GM18909 (cell line): ENCODE data around the gene DHX58.
"Not testable (repeated sequence)": the region's sequence is repeated elsewhere in the genome, so short reads cannot be mapped to it uniquely, and the experiment has no call there.

Source experiments
- ATAC-seq: cut with Tn5 transposase; IDR thresholded peaks from one replicate; pipeline ENCODE4 v1.9.1; 2021; ENCODE audit warnings: mild to moderate bottlenecking; ENCODE audit not compliant: unreplicated experiment, poor library complexity

The DHX58 gene

GRCh38 chr17:42112552-42113176 is at the start of gene DHX58:
Gene DHX58, minus strand, starts transcription at chr17:42112714. Its CDS starts 822 bp downstream, at chr17:42111892.
- ATAC-seq, result peak; percentile 69

GRCh38 chr17:42160531-42160910 is 48.0 kb upstream of the DHX58 start:
- no peak for ATAC-seq

- ATAC-seq, result no peak
Measured at GRCh38 chr17:42159796-42160530, 47.4 kb upstream of the DHX58 start.

GRCh38 chr17:42155614-42156045 is 43.1 kb upstream of the DHX58 start:
- no peak for ATAC-seq

GRCh38 chr17:42153919-42154742 is 41.6 kb upstream of the DHX58 start:
- no peak for ATAC-seq

DNA sequence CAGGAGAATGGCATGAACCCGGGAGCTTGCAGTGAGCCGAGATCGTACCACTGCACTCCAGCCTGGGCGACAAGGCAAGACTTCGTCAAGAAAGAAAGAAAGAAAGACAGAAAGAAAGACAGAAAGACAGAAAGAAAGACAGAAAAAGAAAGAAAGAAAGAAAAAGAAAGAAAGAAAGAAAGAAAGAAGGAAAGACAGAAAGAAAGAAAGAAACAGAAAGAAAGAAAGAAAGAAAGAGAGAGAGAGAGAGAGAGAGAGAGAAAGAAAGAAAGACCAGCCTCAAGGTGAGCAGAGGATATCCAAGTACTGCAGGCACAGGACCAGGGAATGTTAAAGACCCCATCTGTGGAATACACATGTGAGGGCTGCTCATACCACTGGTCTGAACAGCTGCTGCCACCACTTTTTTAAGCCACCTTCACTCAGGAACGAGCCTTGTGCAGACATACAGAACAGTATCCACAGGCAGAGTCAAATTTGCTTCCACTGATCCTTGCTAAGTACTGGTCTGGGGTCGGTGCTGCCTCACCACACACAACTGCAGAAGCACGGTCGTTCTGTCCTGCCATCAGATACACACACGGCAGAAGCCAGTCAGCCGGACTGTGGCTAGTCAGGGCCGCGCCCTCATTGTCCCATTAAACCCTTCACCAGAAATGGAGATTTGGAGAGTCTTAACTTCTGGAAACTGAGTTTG is 34.5 kb upstream of the DHX58 start:
- ATAC-seq, result no peak

GRCh38 chr17:42143138-42143537 is 30.6 kb upstream of the DHX58 start:
- not testable (repeated sequence) for ATAC-seq

DNA sequence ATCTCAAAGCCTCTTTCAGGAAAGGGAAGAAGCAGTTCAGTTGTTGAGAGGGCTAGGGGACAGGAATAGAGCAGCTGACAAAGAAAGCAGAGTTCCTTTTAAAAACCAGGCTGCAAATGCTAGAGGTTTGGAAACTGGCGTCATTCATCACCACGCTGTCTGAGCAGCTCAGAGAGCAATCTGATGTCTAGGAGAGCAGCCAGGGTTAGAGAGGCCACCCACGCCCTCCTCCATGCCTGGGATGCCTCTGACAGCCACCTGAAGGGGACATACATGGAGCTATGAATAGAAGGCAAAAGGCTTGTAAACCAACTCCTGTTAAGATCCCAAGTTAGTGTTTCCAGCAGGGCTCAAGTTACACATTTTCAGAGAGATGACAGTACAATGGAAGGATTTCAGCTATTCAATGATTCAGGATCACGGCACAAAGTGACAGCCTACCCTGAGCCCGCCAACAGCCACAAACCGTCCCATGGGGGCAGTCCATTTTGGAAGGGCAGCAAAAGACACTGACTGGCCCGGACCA is 29.9 kb upstream of the DHX58 start:
- no peak for ATAC-seq

DNA sequence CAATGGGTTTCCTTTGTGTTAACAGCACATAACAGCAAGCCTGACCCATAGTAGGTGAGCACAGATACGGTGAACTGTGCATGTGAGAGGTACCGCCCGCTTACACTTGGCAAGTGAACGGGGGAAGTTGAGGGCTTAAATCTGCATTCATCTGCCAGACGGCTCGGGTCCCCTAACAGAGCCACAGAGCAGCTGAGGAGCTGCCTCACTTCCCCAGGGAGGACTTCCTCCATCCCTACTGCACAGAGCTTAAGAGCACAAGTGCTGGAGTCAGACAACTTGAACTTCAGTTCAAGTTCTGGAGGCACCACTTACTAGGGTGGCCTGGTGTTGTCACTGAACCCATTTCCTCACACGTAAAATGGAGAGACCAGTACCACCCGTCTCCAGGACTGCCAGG is 28.9 kb upstream of the DHX58 start:
- no peak for ATAC-seq

DNA sequence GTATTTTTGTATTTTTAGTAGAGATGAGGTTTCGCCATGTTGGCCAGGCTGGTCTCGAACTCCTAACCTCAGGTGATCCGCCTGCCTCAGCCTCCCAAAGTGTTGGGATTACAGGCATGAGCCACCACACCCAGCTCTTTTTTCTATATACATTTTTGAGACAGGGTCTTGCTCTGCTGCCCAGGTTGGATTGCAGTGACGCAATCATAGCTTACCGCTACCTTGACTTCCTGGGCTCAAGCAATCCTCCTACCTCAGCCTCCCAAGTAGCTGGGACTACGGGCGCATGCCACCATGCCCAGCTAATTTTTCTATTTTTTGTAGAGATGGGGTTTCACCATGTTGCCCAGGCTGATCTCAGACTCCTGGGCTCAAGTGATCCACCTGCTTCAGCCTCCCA is 28.2 kb upstream of the DHX58 start:
- not testable (repeated sequence) for ATAC-seq

GRCh38 chr17:42138749-42139492 is 26.4 kb upstream of the DHX58 start:
- ATAC-seq, result no peak

GRCh38 chr17:42136654-42137051 is 24.1 kb upstream of the DHX58 start:
- ATAC-seq, result no peak

GRCh38 chr17:42135664-42136653 is 23.4 kb upstream of the DHX58 start:
- no peak for ATAC-seq

- ATAC-seq, result no peak
Measured at GRCh38 chr17:42135151-42135550, 22.6 kb upstream of the DHX58 start.

- ATAC-seq, result peak; percentile 68
Measured at GRCh38 chr17:42133461-42134041, 21.0 kb upstream of the DHX58 start.

DNA sequence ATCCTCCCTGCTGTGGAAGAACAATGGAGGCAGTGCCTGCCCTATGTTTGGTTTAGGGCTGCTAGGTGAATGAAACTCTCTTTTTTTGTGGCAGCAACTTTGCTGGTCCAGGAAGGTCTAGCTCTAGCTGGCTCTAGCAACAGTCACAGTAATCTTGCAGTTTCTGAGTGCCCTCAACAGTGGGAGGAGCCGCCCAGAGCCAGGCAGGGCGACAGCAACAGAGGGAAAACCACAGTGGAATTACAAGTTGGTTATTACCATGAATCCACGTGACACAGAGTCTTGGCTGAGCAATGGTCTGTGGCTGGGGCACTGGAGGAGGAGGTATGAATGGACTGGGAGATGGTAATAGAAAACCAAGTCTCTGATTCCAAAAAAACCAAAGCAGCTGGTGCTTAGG is 20.4 kb upstream of the DHX58 start:
- peak; percentile 27 for ATAC-seq

DNA sequence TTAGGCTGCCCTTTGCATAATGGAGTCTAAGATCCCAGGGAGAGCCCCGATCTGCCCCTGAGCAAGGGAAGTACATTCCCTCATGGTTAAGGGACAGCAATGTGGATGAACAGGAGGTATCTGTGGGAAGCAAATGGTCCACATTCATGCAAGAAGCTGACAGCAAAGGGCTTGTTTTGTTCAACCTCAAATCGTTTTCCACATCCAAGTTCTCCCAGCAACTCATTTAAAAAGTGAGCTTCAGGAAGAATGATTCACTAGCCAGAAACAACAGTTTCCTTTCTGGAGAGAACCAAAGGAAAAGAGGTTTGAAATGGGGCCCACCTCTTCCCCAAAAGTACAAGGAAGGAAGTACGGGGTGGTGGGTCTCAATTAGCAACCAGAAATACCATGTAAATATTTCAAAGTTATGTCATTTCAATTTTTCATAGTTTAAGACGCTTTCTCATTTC is 19.5 kb upstream of the DHX58 start:
- ATAC-seq, result no peak

GRCh38 chr17:42131232-42131631 is 18.7 kb upstream of the DHX58 start:
- ATAC-seq, result no peak
